ENCODE data around the gene HPSE2. TPM values are rescaled to one million over a fixed set of nuclear protein-coding genes. Genes with fewer than 3 reads are reported as not detected.

The HPSE2 gene
- total and polyA plus RNA-seq, 4 donors, result 0.05 TPM; not detected in 3

GRCh38 chr10:98419469-98420261 is 816.0 kb downstream of the HPSE2 start:
- H3K9ac ChIP-seq (ENCODE audit: low read depth in 1 of 2, low read length in 2 of 2), result peak overlapping the region in 1 of 2 donors; percentile 8
- no peak for DNase-seq (ENCODE audit: low spot score)
- H3K36me3 ChIP-seq (ENCODE audit: control insufficient read depth in 4 of 4, insufficient read depth in 3 of 4, low read depth in 1 of 4, low read length in 3 of 4), result peaks cover 3 to 25% (median 10%) of the 10 kb centered on the region in 4 donors

More at GRCh38 chr10:98419469-98420261, 816.0 kb downstream of the HPSE2 start:
- Histone ChIP-seq H3K27ac (ENCODE audit: low read depth in 1 of 2, low read length in 2 of 2) (peak overlapping the region; percentile 81), H3K4me3 (ENCODE audit: low read depth in 1 of 3, low read length in 3 of 3) (peak overlapping the region in 2 of 3 donors; percentile 1 to 26), H3K4me1 (ENCODE audit: control insufficient read depth in 4 of 4, insufficient read depth in 4 of 4, low read length in 3 of 4) (peaks cover 6 to 41% (median 24%) of the 10 kb centered on the region in 4 donors), H3K9me3 (ENCODE audit: control insufficient read depth in 4 of 4, low read length in 3 of 4) (no peaks in the 10 kb centered on the region), H3K27me3 (ENCODE audit: control insufficient read depth in 4 of 4, insufficient read depth in 4 of 4, low read length in 3 of 4) (no peaks in the 10 kb centered on the region)
- TF ChIP-seq RAD21 (IDR thresholded peaks at IDR 0.05) (no peak), NR2F2 (IDR thresholded peaks at IDR 0.05) (peak; percentile 57), CTCF (IDR thresholded peaks at IDR 0.05; ENCODE audit: low read depth, low read length, missing input control) (no peak), SP1 (IDR thresholded peaks at IDR 0.05) (peak; percentile 82), JUND (IDR thresholded peaks at IDR 0.05) (peak in 1 of 2 donors; percentile 49), HNF4A (conservative IDR thresholded peaks at IDR 0.05) (peak; percentile 73 to 91), EGR1 (IDR thresholded peaks at IDR 0.05; ENCODE audit: low read depth in 2 of 2) (no peak), MAX (IDR thresholded peaks at IDR 0.05) (peak; percentile 97), FOXA2 (IDR thresholded peaks at IDR 0.05) (peak; percentile 39), YY1 (IDR thresholded peaks at IDR 0.05) (peak; percentile 49), RXRA (IDR thresholded peaks at IDR 0.05) (peak; percentile 92 to 98), HNF4G (IDR thresholded peaks at IDR 0.05) (peak; percentile 24), FOXA1 (IDR thresholded peaks at IDR 0.05) (peak; percentile 33), TAF1 (conservative IDR thresholded peaks at IDR 0.05) (no peak)
- TF ChIP-seq, protein P1, sequence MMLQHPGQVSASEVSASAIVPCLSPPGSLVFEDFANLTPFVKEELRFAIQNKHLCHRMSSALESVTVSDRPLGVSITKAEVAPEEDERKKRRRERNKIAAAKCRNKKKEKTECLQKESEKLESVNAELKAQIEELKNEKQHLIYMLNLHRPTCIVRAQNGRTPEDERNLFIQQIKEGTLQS (IDR thresholded peaks at IDR 0.05), result no peak
- TF ChIP-seq, protein P2, sequence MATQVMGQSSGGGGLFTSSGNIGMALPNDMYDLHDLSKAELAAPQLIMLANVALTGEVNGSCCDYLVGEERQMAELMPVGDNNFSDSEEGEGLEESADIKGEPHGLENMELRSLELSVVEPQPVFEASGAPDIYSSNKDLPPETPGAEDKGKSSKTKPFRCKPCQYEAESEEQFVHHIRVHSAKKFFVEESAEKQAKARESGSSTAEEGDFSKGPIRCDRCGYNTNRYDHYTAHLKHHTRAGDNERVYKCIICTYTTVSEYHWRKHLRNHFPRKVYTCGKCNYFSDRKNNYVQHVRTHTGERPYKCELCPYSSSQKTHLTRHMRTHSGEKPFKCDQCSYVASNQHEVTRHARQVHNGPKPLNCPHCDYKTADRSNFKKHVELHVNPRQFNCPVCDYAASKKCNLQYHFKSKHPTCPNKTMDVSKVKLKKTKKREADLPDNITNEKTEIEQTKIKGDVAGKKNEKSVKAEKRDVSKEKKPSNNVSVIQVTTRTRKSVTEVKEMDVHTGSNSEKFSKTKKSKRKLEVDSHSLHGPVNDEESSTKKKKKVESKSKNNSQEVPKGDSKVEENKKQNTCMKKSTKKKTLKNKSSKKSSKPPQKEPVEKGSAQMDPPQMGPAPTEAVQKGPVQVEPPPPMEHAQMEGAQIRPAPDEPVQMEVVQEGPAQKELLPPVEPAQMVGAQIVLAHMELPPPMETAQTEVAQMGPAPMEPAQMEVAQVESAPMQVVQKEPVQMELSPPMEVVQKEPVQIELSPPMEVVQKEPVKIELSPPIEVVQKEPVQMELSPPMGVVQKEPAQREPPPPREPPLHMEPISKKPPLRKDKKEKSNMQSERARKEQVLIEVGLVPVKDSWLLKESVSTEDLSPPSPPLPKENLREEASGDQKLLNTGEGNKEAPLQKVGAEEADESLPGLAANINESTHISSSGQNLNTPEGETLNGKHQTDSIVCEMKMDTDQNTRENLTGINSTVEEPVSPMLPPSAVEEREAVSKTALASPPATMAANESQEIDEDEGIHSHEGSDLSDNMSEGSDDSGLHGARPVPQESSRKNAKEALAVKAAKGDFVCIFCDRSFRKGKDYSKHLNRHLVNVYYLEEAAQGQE (IDR thresholded peaks at IDR 0.05), result peak; percentile 36
- TF ChIP-seq, protein P3, sequence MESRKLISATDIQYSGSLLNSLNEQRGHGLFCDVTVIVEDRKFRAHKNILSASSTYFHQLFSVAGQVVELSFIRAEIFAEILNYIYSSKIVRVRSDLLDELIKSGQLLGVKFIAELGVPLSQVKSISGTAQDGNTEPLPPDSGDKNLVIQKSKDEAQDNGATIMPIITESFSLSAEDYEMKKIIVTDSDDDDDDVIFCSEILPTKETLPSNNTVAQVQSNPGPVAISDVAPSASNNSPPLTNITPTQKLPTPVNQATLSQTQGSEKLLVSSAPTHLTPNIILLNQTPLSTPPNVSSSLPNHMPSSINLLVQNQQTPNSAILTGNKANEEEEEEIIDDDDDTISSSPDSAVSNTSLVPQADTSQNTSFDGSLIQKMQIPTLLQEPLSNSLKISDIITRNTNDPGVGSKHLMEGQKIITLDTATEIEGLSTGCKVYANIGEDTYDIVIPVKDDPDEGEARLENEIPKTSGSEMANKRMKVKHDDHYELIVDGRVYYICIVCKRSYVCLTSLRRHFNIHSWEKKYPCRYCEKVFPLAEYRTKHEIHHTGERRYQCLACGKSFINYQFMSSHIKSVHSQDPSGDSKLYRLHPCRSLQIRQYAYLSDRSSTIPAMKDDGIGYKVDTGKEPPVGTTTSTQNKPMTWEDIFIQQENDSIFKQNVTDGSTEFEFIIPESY (IDR thresholded peaks at IDR 0.05), result peak; percentile 70
- WGBS, result 64% methylated on average over 17 of the region's 17 CpGs
